ENCODE results near the gene C10orf67. TPM values are rescaled to one million over a fixed set of nuclear protein-coding genes. Genes with fewer than 3 reads are reported as not detected.

C10orf67 gene
- total RNA-seq, 1 donor from 2014 or later, result not detected

- Mint-ChIP-seq H3K27ac (peak overlapping the region; percentile 52), H3K36me3 (ENCODE audit: insufficient read depth) (peaks cover 6% of the 10 kb centered on the region), H3K27me3 (peaks cover 70% of the 10 kb centered on the region), H3K4me3 (ENCODE audit: low read depth) (peak overlapping the region; percentile 88), H3K9me3 (ENCODE audit: low read depth) (no peaks in the 10 kb centered on the region), H3K4me1 (ENCODE audit: low read depth) (peaks cover 27% of the 10 kb centered on the region)
- TF ChIP-seq CTCF (IDR thresholded peaks at IDR 0.05; ENCODE audit: unreplicated experiment), result peak; percentile 25
- peak; percentile 24 for DNase-seq (ENCODE audit: low spot score, unreplicated experiment)
Measured at GRCh38 chr10:23192712-23193434, 151.7 kb downstream of the C10orf67 start.

GRCh38 chr10:23191764-23192711 lies 152.6 kb downstream of the C10orf67 start, which contains the start of gene PTF1A:
TSS of gene PTF1A (plus strand) at chr10:23192312. CDS start at chr10:23192531, 219 bp downstream.
- Mint-ChIP-seq H3K9me3 (ENCODE audit: low read depth) (no peaks in the 10 kb centered on the region), H3K27me3 (peaks cover 66% of the 10 kb centered on the region), H3K4me3 (ENCODE audit: low read depth) (peak within 1 kb of the TSS; percentile 88), H3K4me1 (ENCODE audit: low read depth) (peaks cover 26% of the 10 kb centered on the region), H3K36me3 (ENCODE audit: insufficient read depth) (peaks cover 6% of the 10 kb centered on the region), H3K27ac (peak within 1 kb of the TSS; percentile 79)
- DNase-seq (ENCODE audit: low spot score, unreplicated experiment), result peak; percentile 50
- no peak for TF ChIP-seq CTCF (IDR thresholded peaks at IDR 0.05; ENCODE audit: unreplicated experiment)

GRCh38 chr10:23190872-23191763 lies 153.5 kb downstream of the C10orf67 start:
- peak overlapping the region; percentile 31 for H3K27ac Mint-ChIP-seq
- H3K36me3 Mint-ChIP-seq (ENCODE audit: insufficient read depth), result peaks cover 6% of the 10 kb centered on the region
- H3K27me3 Mint-ChIP-seq, result peaks cover 57% of the 10 kb centered on the region
- peak; percentile 13 for DNase-seq (ENCODE audit: low spot score, unreplicated experiment)
- no peaks in the 10 kb centered on the region for H3K9me3 Mint-ChIP-seq (ENCODE audit: low read depth)
- TF ChIP-seq CTCF (IDR thresholded peaks at IDR 0.05; ENCODE audit: unreplicated experiment), result no peak
- peaks cover 27% of the 10 kb centered on the region for H3K4me1 Mint-ChIP-seq (ENCODE audit: low read depth)
- H3K4me3 Mint-ChIP-seq (ENCODE audit: low read depth), result peak overlapping the region; percentile 88

- no peak for DNase-seq (ENCODE audit: low spot score, unreplicated experiment)
- H3K36me3 Mint-ChIP-seq (ENCODE audit: insufficient read depth), result peaks cover 2% of the 10 kb centered on the region
- no peak for TF ChIP-seq CTCF (IDR thresholded peaks at IDR 0.05; ENCODE audit: unreplicated experiment)
- H3K9me3 Mint-ChIP-seq (ENCODE audit: low read depth), result no peaks in the 10 kb centered on the region
- peaks cover 22% of the 10 kb centered on the region for H3K4me1 Mint-ChIP-seq (ENCODE audit: low read depth)
- H3K4me3 Mint-ChIP-seq (ENCODE audit: low read depth), result no peak overlapping the region
- H3K27ac Mint-ChIP-seq, result no peak overlapping the region
- H3K27me3 Mint-ChIP-seq, result peaks cover 47% of the 10 kb centered on the region
Measured at GRCh38 chr10:23189024-23189423, 155.6 kb downstream of the C10orf67 start.
